HG02642 (cell line): ENCODE measurements around the gene ZNF683.

Experiments
- ATAC-seq: cut with Tn5 transposase; IDR thresholded peaks from one replicate; pipeline ENCODE4 v1.9.1; 2021; ENCODE audit warnings: mild to moderate bottlenecking; ENCODE audit not compliant: unreplicated experiment, poor library complexity

ZNF683 gene

GRCh38 chr1:26315874-26316850 is 56.4 kb downstream of the ZNF683 start:
- ATAC-seq = no peak

- ATAC-seq = no peak
These were observed 58.0 kb downstream of the ZNF683 start for GRCh38 chr1:26314501-26314900.
